ENCODE measurements around the gene SLCO4A1. TPM values are rescaled to one million over a fixed set of nuclear protein-coding genes. Genes with fewer than 3 reads are reported as not detected.

The SLCO4A1 gene
- total RNA-seq, 4 donors from 2014 or later: 6.7 to 22.1 (median 14.4) TPM

DNA sequence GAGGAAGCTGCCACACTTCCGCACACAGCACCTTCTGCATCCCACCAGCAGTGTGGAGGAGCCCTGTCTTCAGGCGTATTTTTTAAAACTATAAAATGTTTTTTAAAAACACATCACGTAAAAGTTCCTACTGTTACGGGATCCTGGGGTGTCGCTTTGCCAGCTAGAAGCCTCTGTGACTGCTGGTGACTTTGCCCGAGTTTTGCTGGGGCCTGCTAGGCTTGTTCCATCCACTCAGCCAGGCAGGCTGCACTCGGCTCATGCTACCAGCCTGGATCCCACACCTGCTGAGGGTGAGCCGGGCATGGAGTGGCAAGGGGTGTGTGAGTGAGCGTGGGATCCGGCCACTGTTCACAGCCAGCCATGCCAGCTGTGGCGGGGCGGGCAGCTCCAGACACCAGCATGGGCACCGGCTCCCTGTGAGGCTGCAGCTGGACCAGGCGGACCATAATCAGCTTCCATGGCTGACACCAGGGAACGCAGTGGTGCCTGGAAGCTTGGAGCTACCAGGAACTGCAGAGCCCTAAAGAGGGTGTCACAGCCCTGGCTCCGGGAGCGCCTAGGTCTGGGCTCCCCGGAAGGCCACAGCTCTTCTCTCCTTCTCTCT lies 12.3 kb upstream of the SLCO4A1 start:
- Histone ChIP-seq H3K27me3 (peaks cover 0 to 57% (median 0%) of the 10 kb centered on the region in 4 donors), H3K36me3 (no peaks in the 10 kb centered on the region), H3K4me3 (no peak overlapping the region), H3K27ac (no peak overlapping the region), H3K9me3 (no peaks in the 10 kb centered on the region), H3K4me1 (peaks cover 0 to 14% (median 9%) of the 10 kb centered on the region in 3 donors)
- 92 to 98% methylated on average over 8 to 10 of the region's 18 CpGs for WGBS, 2 donors
- intact Hi-C loops (cut with DNase I): no loop called here
- no peak for TF ChIP-seq POLR2A (IDR thresholded peaks at IDR 0.05)
- TF ChIP-seq, protein P1, sequence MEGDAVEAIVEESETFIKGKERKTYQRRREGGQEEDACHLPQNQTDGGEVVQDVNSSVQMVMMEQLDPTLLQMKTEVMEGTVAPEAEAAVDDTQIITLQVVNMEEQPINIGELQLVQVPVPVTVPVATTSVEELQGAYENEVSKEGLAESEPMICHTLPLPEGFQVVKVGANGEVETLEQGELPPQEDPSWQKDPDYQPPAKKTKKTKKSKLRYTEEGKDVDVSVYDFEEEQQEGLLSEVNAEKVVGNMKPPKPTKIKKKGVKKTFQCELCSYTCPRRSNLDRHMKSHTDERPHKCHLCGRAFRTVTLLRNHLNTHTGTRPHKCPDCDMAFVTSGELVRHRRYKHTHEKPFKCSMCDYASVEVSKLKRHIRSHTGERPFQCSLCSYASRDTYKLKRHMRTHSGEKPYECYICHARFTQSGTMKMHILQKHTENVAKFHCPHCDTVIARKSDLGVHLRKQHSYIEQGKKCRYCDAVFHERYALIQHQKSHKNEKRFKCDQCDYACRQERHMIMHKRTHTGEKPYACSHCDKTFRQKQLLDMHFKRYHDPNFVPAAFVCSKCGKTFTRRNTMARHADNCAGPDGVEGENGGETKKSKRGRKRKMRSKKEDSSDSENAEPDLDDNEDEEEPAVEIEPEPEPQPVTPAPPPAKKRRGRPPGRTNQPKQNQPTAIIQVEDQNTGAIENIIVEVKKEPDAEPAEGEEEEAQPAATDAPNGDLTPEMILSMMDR (IDR thresholded peaks at IDR 0.05): no peak
- no peak for DNase-seq

GRCh38 chr20:62631336-62632308 lies 10.7 kb upstream of the SLCO4A1 start:
- H3K36me3 ChIP-seq: no peaks in the 10 kb centered on the region
- H3K4me1 ChIP-seq: no peaks in the 10 kb centered on the region
- no peak overlapping the region for H3K27ac ChIP-seq
- H3K27me3 ChIP-seq: peaks cover 0 to 67% (median 0%) of the 10 kb centered on the region in 4 donors
- 73 to 80% methylated on average over 2 to 5 of the region's 24 CpGs for WGBS, 2 donors
- H3K9me3 ChIP-seq: no peaks in the 10 kb centered on the region
- H3K4me3 ChIP-seq: no peak overlapping the region
- no peak for DNase-seq
- intact Hi-C loops (cut with DNase I): no loop called here
- TF ChIP-seq, protein P1 (IDR thresholded peaks at IDR 0.05): no peak
- TF ChIP-seq POLR2A (IDR thresholded peaks at IDR 0.05): no peak

GRCh38 chr20:62632575-62633090 lies 9.7 kb upstream of the SLCO4A1 start:
- H3K36me3 ChIP-seq: no peaks in the 10 kb centered on the region
- 53 to 56% methylated on average over 7 of the region's 7 CpGs for WGBS, 2 donors
- H3K27me3 ChIP-seq: peaks cover 0 to 77% (median 0%) of the 10 kb centered on the region in 4 donors
- H3K9me3 ChIP-seq: no peaks in the 10 kb centered on the region
- no peak overlapping the region for H3K27ac ChIP-seq
- TF ChIP-seq POLR2A (IDR thresholded peaks at IDR 0.05): no peak
- TF ChIP-seq, protein P1 (IDR thresholded peaks at IDR 0.05): no peak
- no peak for DNase-seq
- no peaks in the 10 kb centered on the region for H3K4me1 ChIP-seq
- intact Hi-C loops (cut with DNase I): no loop called here
- H3K4me3 ChIP-seq: no peak overlapping the region

DNA sequence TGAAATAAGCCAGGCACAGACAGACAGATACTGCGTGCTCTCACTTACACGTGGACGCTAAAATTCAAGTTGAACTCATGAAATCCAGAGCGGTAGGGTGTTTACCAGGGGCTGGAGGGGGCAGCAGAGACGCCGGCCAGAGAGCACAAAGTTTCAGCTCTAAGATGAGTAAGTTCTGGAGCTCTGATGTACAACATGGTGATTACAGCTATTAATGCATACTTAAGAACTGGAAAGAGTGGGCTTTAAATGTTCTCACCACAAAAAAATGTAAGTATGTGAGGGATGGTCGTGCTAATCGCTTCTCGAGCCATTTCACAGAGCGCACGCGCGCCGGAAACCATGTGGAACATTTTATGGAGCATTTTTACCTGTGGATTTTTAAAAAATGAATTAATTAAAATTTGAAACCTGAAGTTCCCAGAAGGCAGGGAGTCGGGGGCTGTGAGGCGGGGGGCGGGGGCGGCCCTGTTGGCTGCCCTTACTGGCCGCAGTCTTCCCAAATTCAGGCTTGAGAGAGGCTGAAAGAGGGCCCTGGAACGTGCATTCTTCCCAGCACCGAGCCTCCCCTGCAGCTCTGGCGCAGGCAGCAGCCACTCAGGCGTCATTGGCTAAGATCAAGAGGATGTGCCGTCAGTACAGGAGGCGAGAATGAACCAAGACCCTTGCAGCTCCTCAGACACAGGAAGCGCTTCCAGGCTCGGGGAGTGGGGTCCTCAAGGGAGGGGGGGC lies 8.5 kb upstream of the SLCO4A1 start:
- DNase-seq: no peak
- Histone ChIP-seq H3K4me1 (no peaks in the 10 kb centered on the region), H3K27ac (no peak overlapping the region), H3K27me3 (peaks cover 0 to 89% (median 0%) of the 10 kb centered on the region in 4 donors), H3K9me3 (no peaks in the 10 kb centered on the region), H3K4me3 (no peak overlapping the region), H3K36me3 (no peaks in the 10 kb centered on the region)
- 75 to 80% methylated on average over 19 to 21 of the region's 27 CpGs for WGBS, 2 donors
- TF ChIP-seq POLR2A (IDR thresholded peaks at IDR 0.05): no peak
- TF ChIP-seq, protein P1 (IDR thresholded peaks at IDR 0.05): no peak
- intact Hi-C loops (cut with DNase I): no loop called here

Data from esophagus squamous epithelium (tissue), 5 donors.